Myocyte (in vitro differentiated cells): ENCODE measurements around the gene CCND3. TPM values are rescaled to one million over a fixed set of nuclear protein-coding genes. Genes with fewer than 3 reads are reported as not detected.

Experiments
- total RNA-seq: library from RNA; depleted of rRNA; stranded (reverse); fragments of >200 nt; gene quantifications from 2 replicates; pipeline ENCODE4 v1.2.3, GENCODE V29; 2014

The CCND3 gene
- total RNA-seq, 1 donor from 2014 or later: 170 TPM

Other genes with a start within 250 kb of the CCND3 start
- 6.4 and 10.6 TPM in 2 replicates for gene TFEB, start 206.2 kb downstream of the CCND3 start, total RNA-seq
- not detected in 2 replicates for gene PGC, start 194.4 kb downstream of the CCND3 start, total RNA-seq
- 2.0 and 3.5 TPM in 2 replicates for gene FRS3, start 161.9 kb downstream of the CCND3 start, total RNA-seq
- 1.3 and 3.5 TPM in 2 replicates for gene PRICKLE4, start 161.0 kb downstream of the CCND3 start, total RNA-seq
- 101 and 115 TPM in 2 replicates for gene TOMM6, start 154.1 kb downstream of the CCND3 start, total RNA-seq
- gene USP49, start 46.4 kb downstream of the CCND3 start, total RNA-seq: 2.2 and 3.1 TPM in 2 replicates
- gene MED20, start 20.7 kb downstream of the CCND3 start, total RNA-seq: 26.4 and 27.3 TPM in 2 replicates
- 28.1 and 28.3 TPM in 2 replicates for gene BYSL, start 20.3 kb downstream of the CCND3 start, total RNA-seq
- 18.9 and 25.1 TPM in 2 replicates for gene TAF8, start 108.7 kb upstream of the CCND3 start, total RNA-seq
- gene C6orf132, start 200.8 kb upstream of the CCND3 start, total RNA-seq: 0.16 TPM in 2 replicates
- not detected in 2 replicates for gene GUCA1A, start 231.6 kb upstream of the CCND3 start, total RNA-seq